ENCODE measurements around the gene PANX3.

The PANX3 gene

GRCh38 chr11:124661553-124661952, 50.3 kb downstream of the PANX3 start:
- FAIRE-seq = no peak

- no peak for FAIRE-seq
Measured at GRCh38 chr11:124662106-124662505, 50.9 kb downstream of the PANX3 start.

DNA sequence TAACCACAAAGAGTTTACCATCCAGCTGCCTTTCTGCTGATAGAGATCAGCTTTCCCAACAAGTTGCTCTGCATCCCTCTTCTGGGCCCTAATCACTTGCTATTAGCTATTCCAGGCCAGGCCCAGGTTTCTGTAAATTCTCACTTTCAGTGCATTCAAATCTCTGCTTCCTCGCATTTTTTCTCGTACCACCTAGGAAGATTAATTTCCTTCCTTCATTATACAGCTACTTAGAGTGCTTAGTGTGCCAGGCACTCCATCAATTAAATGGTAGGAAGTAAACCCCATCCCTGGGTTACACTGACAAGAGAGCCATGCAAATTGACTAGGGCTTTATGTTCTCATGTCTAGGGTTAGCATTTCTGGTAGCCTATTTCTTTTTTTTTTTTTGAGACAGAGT, 52.6 kb downstream of the PANX3 start:
- FAIRE-seq = no peak

GRCh38 chr11:124667601-124668000, 56.4 kb downstream of the PANX3 start:
- no peak for FAIRE-seq

DNA sequence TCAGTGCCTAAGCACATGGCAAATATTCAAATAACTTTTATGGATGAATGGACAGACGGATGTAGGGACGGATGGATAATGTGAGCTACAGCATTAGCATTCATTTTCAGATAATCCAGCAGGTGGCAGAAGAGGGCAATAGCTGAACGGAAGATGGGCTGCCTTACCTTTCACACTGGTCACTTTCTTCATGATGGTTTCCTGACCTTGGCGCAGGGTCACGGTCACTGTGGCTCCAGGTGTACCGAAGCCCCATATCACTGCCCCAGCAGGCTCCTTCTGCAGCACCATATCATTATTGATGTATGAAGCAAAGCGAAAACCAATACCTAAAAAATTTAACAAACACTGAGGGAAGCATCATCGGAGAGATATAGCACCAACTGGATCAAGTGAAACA, 58.0 kb downstream of the PANX3 start:
- FAIRE-seq = no peak

All from colon (tissue), 2 donors.